Dendritic cell treated with granulocyte-macrophage colony-stimulating factor and Interleukin-4, amounts not matched to agents 40 ng/mL and 50 ng/mL, for 4 days (primary cell): ENCODE results near the gene MACROD1.
"Not testable (repeated sequence)": the region's sequence is repeated elsewhere in the genome, so short reads cannot be mapped to it uniquely, and the experiment has no call there.

Experiments
- H3K27ac Mint-ChIP-seq: one replicate; pipeline ENCODE4 v1.8.0; 2022; ENCODE audit warnings: mild to moderate bottlenecking, mixed read lengths
- H3K27me3 Mint-ChIP-seq: one replicate; pipeline ENCODE4 v1.8.0; 2022; ENCODE audit warnings: mild to moderate bottlenecking, mixed read lengths
- H3K36me3 Mint-ChIP-seq: one replicate; pipeline ENCODE4 v1.8.0; 2022; ENCODE audit warnings: low read depth, mixed read lengths
- H3K4me1 Mint-ChIP-seq: one replicate; pipeline ENCODE4 v1.8.0; 2022; ENCODE audit warnings: low read depth, mixed read lengths
- H3K4me3 Mint-ChIP-seq: one replicate; pipeline ENCODE4 v1.8.0; 2022; ENCODE audit warnings: mild to moderate bottlenecking, moderate library complexity, mixed read lengths
- H3K9me3 Mint-ChIP-seq: one replicate; pipeline ENCODE4 v1.8.0; 2022; ENCODE audit warnings: mixed read lengths
- intact Hi-C: fragments of 100-400 bp; cut with micrococcal nuclease; formaldehyde crosslinking; loops from one replicate; pipeline ENCODE4 v1.15.0; 2022

MACROD1 gene

DNA sequence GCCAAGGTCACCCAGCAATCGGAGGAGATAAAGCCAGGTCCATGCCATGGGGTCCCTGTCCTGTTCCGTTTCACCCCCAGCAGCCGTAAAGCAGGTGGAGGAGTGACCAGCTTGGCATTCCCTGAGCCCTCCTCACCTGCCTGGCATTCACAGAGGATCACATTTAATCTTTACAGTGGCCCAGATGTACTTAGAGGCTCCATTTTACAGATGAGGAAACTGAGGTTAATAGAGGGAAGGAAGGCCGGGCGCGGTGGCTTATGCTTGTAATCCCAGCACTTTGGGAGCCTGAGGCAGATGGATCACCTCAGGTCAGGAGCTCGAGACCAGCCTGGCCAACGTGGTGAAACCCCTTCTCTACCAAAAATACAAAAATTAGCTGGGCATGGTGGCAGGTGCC lies 118.5 kb downstream of the MACROD1 start:
- H3K36me3 Mint-ChIP-seq, H3K4me3 Mint-ChIP-seq, H3K9me3 Mint-ChIP-seq, intact Hi-C loops, H3K27me3 Mint-ChIP-seq: not testable (repeated sequence)
- H3K27ac Mint-ChIP-seq: peak overlapping the region; percentile 22
- peaks cover 13% of the 10 kb centered on the region for H3K4me1 Mint-ChIP-seq

DNA sequence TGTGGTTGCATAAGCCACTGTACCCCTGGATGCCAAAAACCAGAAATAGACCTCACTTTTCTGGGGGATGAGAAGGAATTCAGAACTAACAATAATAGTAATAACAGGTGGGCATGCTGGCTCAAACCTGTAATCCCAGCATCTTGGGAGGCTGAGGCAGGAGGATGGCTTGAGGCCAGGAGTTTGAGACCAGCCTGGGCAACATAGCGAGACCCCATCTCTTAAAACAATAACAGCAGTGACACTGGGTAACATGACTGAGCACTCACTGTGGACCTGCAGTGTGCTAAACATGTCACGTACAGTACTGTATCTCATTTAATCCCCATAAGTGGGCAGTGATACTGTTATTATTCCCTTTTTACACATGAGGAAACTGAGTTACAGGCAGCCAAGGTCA lies 120.2 kb downstream of the MACROD1 start:
- Mint-ChIP-seq H3K27me3 (peaks cover 16% of the 10 kb centered on the region), H3K9me3 (no peaks in the 10 kb centered on the region), H3K4me1 (peaks cover 13% of the 10 kb centered on the region), H3K4me3 (no peak overlapping the region), H3K27ac (no peak overlapping the region), H3K36me3 (no peaks in the 10 kb centered on the region)
- intact Hi-C loops: no loop called here

DNA sequence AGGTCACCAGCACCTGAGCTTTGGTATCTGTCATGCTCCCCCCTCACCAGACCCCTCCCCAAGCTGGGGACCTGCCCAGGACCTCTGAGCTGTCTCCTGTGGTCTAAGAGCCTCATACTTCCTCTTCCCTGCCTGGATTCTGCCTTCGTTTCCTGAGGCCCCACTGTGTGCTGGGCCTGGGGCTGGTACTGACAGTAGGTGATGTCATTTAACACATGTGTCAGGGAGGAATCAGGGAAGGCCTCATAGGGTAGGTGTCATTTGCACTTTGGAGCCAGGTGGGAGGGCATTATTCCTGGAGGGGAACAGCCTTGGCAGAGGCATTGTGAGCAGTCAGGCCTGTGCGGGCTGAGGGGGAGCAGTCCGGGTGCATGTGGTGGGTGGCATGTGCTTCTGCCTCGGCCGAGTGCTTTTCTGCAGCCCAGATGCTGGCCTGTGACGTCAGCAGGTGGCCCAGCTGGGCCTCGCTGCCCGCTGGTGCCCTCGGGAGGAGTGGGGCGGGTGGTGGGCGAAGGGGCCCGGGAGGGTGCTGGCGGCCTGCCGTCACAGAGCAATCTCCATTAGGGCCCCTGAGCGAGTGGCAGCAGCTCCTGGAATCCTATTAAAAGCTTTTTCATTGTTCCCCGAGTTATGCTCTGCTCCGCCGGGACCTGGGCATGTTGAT lies 121.1 kb downstream of the MACROD1 start:
- H3K4me3 Mint-ChIP-seq: no peak overlapping the region
- no peaks in the 10 kb centered on the region for H3K9me3 Mint-ChIP-seq
- H3K4me1 Mint-ChIP-seq: peaks cover 13% of the 10 kb centered on the region
- no peak overlapping the region for H3K27ac Mint-ChIP-seq
- intact Hi-C loops: loop anchor here (5.0 kb wide), 1 partner anchor 102 kb away; no protein-coding TSS in a partner anchor
- no peaks in the 10 kb centered on the region for H3K36me3 Mint-ChIP-seq
- peaks cover 25% of the 10 kb centered on the region for H3K27me3 Mint-ChIP-seq

DNA sequence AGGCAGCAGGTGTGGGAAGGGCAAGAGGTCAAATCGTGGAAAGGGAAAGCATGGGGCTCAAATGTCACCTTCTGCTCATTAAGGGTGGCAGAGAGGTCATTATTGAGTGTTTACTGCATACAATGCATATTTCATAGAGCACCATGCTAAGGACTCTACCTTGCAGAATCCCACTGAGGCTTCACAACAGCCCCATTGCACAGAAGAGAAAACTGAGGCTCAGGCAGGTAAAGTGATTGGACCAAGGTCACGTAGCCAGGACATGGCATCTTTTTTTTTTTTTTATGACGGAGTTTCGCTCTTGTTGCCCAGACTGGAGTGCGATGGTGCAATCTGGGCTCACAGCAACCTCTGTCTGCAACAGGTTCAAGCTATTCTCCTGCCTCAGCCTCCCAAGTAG lies 122.4 kb downstream of the MACROD1 start:
- Mint-ChIP-seq H3K36me3 (no peaks in the 10 kb centered on the region), H3K27me3 (peaks cover 38% of the 10 kb centered on the region), H3K9me3 (no peaks in the 10 kb centered on the region), H3K27ac (no peak overlapping the region), H3K4me1 (peaks cover 13% of the 10 kb centered on the region), H3K4me3 (no peak overlapping the region)
- intact Hi-C loops: loop anchor here (5.0 kb wide), 1 partner anchor 104 kb away; no protein-coding TSS in a partner anchor

DNA sequence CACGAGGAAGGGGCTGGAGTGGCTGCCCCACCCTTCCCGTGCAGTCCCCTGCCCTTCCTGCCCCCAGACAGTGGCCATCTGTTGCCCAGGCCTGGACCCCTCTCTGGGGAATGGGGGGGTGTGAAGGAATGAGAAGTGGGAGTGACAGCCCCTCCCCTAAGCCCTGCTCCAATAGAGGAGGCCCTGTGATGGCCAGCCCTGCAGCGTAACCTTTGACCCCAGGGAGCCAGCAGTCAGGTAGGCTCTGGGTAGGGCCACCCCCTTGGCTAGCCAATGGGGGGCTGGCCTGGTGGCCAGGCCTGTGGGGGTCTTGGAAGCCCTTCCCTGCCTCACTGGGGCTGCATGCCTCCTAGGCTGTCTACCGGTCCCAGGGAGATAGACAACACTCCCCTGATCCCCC lies 123.6 kb downstream of the MACROD1 start:
- H3K27ac Mint-ChIP-seq: no peak overlapping the region
- peaks cover 50% of the 10 kb centered on the region for H3K27me3 Mint-ChIP-seq
- no peaks in the 10 kb centered on the region for H3K36me3 Mint-ChIP-seq
- H3K4me3 Mint-ChIP-seq: no peak overlapping the region
- peaks cover 8% of the 10 kb centered on the region for H3K4me1 Mint-ChIP-seq
- intact Hi-C loops: loop anchor here (5.0 kb wide), 1 partner anchor 105 kb away; no protein-coding TSS in a partner anchor
- H3K9me3 Mint-ChIP-seq: no peaks in the 10 kb centered on the region

DNA sequence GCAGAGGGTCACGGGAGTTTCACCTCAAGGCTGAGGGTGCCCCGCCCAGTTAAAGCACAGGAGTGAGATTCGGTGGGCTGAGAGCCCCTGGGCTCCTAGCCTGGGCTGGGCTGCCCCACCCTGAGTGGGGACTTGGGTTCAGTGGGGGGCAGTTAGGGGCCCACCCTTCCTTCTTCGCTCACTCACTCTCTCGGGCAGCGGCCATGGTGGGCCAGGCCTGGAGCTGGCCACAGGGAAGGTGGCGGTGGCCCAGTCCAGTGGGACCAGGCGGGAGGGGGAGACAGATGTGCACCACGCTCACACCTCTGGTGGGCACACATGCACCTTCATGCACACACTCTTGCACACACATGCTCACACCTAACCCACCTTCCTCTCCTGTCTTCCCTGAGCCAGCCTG lies 124.1 kb downstream of the MACROD1 start:
- Mint-ChIP-seq H3K27me3 (peaks cover 55% of the 10 kb centered on the region), H3K4me3 (no peak overlapping the region), H3K36me3 (no peaks in the 10 kb centered on the region), H3K9me3 (no peaks in the 10 kb centered on the region), H3K4me1 (peaks cover 5% of the 10 kb centered on the region), H3K27ac (no peak overlapping the region)
- intact Hi-C loops: loop anchor here (5.0 kb wide), 1 partner anchor 105 kb away; no protein-coding TSS in a partner anchor

DNA sequence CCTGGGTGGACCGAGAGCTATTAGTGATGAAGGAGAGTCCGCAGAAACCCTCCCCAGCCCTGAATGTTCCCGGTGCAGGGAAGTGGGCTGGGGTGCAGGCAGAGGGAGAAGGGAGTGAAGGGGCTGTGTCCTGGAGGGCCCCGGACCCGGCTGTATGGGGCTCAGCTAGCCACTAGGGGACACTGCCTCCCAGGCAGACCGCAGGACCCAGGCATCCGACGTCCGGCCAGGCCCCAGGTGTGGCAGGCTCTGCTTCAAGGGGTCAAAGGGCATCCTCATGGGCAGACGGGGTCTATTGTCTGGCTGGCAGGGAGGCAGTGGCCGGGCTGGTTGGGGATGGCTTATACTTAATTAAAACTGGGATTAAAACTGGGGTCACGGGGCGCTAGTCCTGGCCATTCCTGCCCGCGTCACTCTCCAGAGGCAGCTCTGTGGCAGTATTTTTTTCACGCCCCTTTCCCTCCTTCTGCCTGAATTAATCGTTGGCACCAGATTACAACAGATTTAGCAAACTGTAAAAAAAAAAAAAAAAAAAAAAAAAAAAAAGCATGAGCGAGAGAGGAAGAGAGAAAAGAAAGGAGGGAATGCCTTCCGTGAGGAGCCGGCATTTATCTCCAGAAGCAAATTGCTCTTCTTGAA lies 125.1 kb downstream of the MACROD1 start:
- H3K4me1 Mint-ChIP-seq: peaks cover 5% of the 10 kb centered on the region
- no peak overlapping the region for H3K27ac Mint-ChIP-seq
- H3K9me3 Mint-ChIP-seq: no peaks in the 10 kb centered on the region
- no peak overlapping the region for H3K4me3 Mint-ChIP-seq
- peaks cover 60% of the 10 kb centered on the region for H3K27me3 Mint-ChIP-seq
- intact Hi-C loops: loop anchor here (5.0 kb wide), 1 partner anchor 106 kb away; no protein-coding TSS in a partner anchor
- H3K36me3 Mint-ChIP-seq: no peaks in the 10 kb centered on the region

DNA sequence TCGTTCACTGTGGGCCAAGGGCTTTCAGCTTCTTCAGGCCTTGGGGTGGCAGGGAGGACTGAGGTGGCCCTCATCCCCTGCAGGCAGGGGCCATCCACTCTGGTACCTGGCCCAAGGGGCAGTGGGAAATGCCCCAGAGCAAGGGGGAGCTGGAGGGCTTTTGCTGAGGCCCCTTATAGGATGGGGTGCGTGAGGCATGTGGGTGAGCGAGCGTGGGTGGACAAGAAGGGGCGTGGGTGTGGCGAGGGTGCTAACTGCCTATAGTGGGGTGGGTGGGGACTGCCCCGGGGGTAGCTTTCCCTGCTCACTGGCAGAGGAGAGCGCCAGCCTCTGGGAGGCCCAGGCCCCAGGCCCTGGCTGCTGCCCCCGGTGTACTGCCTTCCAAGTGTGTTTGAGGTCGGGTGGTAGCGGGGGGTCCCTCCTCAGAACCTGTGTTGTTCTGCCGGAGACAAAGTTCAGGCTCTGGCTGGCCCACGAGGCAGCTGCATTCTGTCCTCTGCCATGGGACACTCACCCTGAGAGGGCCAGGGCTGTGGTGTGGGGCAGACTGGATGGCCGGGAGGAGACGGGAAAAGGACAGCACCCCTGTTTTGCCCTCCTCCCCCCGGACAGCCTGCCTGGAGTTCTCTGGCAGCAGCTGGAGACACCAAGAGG lies 126.8 kb downstream of the MACROD1 start:
- H3K36me3 Mint-ChIP-seq: no peaks in the 10 kb centered on the region
- no peak overlapping the region for H3K27ac Mint-ChIP-seq
- H3K4me3 Mint-ChIP-seq: no peak overlapping the region
- peaks cover 13% of the 10 kb centered on the region for H3K4me1 Mint-ChIP-seq
- peaks cover 69% of the 10 kb centered on the region for H3K27me3 Mint-ChIP-seq
- intact Hi-C loops: no loop called here
- no peaks in the 10 kb centered on the region for H3K9me3 Mint-ChIP-seq

DNA sequence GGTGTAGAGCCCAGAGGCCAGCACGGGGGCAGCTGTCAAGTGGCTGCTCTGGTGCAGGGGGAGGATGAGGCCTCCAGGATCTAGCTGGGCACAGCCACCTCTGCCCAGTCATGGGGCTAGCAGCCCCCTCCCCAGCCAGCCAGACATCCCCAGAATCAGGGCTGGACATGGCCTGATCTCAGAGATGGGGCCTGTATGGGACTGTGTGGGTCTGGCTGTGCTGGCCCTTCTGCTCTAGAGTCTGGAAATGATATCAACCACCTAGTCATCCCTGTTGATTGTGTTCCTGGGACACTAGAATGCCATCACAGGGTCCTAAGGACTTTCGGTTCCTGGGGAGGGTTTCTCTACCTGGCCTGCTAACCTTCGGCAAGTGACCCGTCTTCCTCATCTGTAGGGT lies 127.4 kb downstream of the MACROD1 start:
- H3K27ac Mint-ChIP-seq: no peak overlapping the region

DNA sequence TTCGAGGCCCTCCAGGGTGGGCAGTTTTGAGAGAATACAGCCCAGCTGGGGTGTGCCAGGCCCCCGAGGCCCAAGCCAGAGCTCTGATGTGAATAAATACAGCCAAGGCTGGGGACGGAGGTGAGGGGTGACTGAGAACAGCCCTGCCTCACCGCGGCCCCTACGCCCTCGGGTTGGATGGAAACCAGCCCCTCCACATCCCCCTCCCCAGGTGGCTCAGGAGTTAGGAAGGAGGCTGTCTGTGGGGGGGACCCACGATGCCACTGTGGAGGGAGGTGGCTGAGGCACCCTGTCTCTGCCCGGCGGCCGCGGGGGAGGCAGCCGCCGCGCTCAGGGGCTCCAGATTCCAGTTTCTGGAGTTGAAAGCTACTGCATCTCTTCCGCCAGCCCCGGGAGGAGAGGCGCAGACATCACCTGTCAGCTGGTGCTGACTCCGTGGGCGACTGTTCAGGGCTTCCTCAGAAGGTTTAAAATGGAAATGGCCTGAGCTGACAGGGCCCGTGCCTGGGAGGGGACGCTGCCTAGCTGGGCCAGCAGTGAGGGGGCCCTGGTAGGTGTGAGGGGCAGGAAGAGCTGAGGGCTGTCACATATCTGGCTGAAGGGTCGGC lies 128.8 kb downstream of the MACROD1 start:
- Mint-ChIP-seq H3K9me3 (no peaks in the 10 kb centered on the region), H3K4me3 (no peak overlapping the region), H3K27me3 (peaks cover 80% of the 10 kb centered on the region), H3K4me1 (peaks cover 21% of the 10 kb centered on the region), H3K27ac (no peak overlapping the region), H3K36me3 (no peaks in the 10 kb centered on the region)
- intact Hi-C loops: no loop called here

More for the DNA sequence above, 127.4 kb downstream of the MACROD1 start:
- Mint-ChIP-seq H3K36me3 (no peaks in the 10 kb centered on the region), H3K4me3 (no peak overlapping the region), H3K9me3 (no peaks in the 10 kb centered on the region), H3K4me1 (peaks cover 16% of the 10 kb centered on the region), H3K27me3 (peaks cover 74% of the 10 kb centered on the region)
- intact Hi-C loops: no loop called here

DNA sequence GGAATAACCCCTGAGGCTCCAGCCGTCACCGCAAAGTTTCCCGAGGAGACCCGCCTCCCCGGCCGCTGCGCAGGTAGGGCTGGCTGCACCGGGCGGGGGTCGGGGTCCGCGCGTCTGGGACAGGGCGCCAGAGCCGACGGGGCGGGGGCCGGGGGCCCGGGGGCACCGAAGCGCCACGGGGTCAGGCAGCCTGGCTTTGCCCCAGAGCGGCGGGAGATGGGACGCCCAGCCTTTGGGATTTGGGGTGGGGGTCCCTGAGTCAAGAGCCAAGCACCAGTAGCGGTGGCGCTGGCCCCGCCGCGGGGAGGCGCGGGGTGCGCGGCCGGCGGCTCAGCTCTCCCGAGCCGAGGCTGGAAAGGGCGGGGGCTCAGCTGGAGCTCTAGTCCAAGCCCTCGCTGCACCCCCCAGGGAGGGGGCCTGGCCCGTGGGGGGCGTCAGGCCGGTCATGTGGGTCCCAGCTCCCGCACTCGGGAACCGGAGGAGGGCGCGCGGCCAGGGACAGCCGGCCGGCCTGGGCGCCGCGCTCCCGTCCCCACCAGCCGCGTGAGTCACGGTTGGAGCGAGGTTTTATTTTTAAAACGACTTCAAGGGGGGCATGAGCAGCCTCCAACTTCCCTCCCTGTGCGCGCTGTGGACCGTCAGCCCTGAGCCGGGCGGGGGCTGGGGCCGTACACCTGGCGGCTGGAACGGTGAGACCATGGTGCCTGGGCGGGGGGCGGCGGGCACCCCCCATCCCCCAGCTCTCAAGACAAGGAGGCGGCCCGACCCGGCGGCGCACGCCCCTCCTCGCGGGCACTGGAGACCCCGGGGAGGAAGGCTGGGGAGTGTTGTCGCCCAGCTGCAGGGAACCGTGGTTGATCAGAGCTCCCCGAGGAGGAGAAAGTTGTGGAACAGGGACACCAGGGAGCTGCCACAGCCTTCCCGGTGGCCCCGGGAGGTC lies 129.6 kb downstream of the MACROD1 start:
- peaks cover 21% of the 10 kb centered on the region for H3K4me1 Mint-ChIP-seq
- no peaks in the 10 kb centered on the region for H3K9me3 Mint-ChIP-seq
- H3K27ac Mint-ChIP-seq: no peak overlapping the region
- no peaks in the 10 kb centered on the region for H3K36me3 Mint-ChIP-seq
- peaks cover 78% of the 10 kb centered on the region for H3K27me3 Mint-ChIP-seq
- intact Hi-C loops: no loop called here
- peak overlapping the region; percentile 64 for H3K4me3 Mint-ChIP-seq

DNA sequence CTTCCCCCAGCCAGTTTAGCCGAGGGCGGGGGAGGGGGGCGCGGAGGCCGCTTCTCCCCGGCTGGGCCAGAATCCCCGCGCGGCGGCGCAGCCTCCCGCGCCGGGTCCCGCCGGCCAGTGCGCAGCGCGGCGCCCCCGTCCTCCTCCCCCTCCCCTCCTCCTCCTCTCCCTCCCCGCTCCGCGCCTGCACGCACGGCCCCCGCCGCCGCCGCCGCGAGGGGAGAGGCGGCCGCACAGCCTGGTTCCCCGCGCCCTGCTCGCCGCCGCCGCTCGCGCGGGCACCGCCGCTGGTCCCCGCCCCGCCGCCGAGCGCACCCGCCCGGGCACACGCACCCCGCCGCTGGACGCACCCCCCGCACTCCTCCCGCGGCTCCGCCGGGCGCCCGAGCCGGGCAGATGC lies 130.3 kb downstream of the MACROD1 start, which contains the start of gene FLRT1:
Gene FLRT1, plus strand, starts transcription at position 356 of the 400 bp plus-strand sequence. CDS start 80,337 bp downstream, outside the sequence.
- Mint-ChIP-seq H3K27ac (no peak within 1 kb of the TSS), H3K27me3 (peaks cover 79% of the 10 kb centered on the region), H3K4me1 (peaks cover 29% of the 10 kb centered on the region), H3K9me3 (no peaks in the 10 kb centered on the region), H3K4me3 (peak within 1 kb of the TSS; percentile 74), H3K36me3 (no peaks in the 10 kb centered on the region)
- intact Hi-C loops: no loop called here

DNA sequence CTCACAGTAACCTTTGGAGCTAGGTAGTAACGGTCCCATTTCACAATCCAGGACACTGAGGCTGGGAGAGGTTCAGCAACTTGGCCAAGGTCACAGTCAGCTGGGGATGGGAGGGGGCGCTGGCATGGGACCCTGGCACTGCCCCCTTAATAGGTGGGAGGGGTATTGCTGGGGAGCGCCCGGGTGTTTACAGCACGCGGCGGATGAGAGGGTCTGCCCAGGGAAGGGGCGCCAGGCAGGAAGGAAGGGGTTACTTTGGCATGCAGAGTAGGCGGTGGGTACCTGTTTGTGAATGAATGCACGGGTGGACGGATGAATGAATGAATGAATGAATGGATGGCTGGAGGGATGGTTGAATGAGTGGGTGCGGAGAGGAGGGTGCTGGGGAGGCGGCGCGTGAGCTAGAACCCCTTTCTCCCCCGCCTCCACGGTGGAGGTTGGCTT lies 130.8 kb downstream of the MACROD1 start:
- H3K27ac Mint-ChIP-seq: no peak overlapping the region
- peaks cover 79% of the 10 kb centered on the region for H3K27me3 Mint-ChIP-seq
- no peaks in the 10 kb centered on the region for H3K36me3 Mint-ChIP-seq
- intact Hi-C loops: no loop called here
- H3K4me3 Mint-ChIP-seq: peak overlapping the region; percentile 74
- H3K4me1 Mint-ChIP-seq: peaks cover 34% of the 10 kb centered on the region
- H3K9me3 Mint-ChIP-seq: no peaks in the 10 kb centered on the region
